ENCODE data around the gene LARP1. TPM values are rescaled to one million over a fixed set of nuclear protein-coding genes. Genes with fewer than 3 reads are reported as not detected.
A peak's percentile ranks its signal among the peaks of the same experiment; 100 is the strongest.

Gene LARP1
- total and polyA plus RNA-seq, 10 of the 15 experiments (the other 5 are each of a cell fraction or from before 2014, with no cell fraction given) = 22.6 to 227 (median 60.8) TPM

DNA sequence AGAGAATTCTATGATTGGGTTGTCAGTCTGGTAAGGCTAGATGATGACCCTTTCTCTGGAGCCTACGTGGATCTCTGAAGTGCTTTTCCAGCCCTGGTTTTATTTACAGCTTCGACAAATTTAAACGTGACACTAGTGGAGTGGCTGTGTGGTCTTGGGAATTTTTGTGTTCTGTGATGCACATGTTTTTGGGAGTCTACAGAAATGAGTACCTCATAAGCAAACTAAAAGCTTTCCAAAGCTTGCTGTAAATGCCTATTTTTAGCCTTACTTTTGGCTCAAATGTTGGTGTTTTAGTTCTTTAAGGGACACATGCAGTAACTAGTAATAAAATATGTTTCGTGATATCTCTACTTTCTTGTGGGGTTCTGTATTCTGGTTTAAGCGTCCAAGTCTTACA, 3.3 kb downstream of the LARP1 start:
- TF ChIP-seq CBX3 (IDR thresholded peaks at IDR 0.05; ENCODE audit: borderline replicate concordance, low read depth) (no peak), RCOR1 (conservative IDR thresholded peaks at IDR 0.05; ENCODE audit: low read depth, low read length) (no peak), BACH1 (IDR thresholded peaks at IDR 0.05; ENCODE audit: borderline replicate concordance) (no peak), NFIC (IDR thresholded peaks at IDR 0.05; ENCODE audit: low read depth, low read length) (no peak), BRCA1 (IDR thresholded peaks at IDR 0.05; ENCODE audit: low read depth, low read length) (no peak), RBBP5 (conservative IDR thresholded peaks at IDR 0.05) (no peak)
- TF ChIP-seq, protein P1, sequence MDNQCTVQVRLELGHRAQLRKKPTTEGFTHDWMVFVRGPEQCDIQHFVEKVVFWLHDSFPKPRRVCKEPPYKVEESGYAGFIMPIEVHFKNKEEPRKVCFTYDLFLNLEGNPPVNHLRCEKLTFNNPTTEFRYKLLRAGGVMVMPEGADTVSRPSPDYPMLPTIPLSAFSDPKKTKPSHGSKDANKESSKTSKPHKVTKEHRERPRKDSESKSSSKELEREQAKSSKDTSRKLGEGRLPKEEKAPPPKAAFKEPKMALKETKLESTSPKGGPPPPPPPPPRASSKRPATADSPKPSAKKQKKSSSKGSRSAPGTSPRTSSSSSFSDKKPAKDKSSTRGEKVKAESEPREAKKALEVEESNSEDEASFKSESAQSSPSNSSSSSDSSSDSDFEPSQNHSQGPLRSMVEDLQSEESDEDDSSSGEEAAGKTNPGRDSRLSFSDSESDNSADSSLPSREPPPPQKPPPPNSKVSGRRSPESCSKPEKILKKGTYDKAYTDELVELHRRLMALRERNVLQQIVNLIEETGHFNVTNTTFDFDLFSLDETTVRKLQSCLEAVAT (IDR thresholded peaks at IDR 0.05) = no peak
- TF ChIP-seq, protein P2, sequence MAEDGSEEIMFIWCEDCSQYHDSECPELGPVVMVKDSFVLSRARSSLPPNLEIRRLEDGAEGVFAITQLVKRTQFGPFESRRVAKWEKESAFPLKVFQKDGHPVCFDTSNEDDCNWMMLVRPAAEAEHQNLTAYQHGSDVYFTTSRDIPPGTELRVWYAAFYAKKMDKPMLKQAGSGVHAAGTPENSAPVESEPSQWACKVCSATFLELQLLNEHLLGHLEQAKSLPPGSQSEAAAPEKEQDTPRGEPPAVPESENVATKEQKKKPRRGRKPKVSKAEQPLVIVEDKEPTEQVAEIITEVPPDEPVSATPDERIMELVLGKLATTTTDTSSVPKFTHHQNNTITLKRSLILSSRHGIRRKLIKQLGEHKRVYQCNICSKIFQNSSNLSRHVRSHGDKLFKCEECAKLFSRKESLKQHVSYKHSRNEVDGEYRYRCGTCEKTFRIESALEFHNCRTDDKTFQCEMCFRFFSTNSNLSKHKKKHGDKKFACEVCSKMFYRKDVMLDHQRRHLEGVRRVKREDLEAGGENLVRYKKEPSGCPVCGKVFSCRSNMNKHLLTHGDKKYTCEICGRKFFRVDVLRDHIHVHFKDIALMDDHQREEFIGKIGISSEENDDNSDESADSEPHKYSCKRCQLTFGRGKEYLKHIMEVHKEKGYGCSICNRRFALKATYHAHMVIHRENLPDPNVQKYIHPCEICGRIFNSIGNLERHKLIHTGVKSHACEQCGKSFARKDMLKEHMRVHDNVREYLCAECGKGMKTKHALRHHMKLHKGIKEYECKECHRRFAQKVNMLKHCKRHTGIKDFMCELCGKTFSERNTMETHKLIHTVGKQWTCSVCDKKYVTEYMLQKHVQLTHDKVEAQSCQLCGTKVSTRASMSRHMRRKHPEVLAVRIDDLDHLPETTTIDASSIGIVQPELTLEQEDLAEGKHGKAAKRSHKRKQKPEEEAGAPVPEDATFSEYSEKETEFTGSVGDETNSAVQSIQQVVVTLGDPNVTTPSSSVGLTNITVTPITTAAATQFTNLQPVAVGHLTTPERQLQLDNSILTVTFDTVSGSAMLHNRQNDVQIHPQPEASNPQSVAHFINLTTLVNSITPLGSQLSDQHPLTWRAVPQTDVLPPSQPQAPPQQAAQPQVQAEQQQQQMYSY (CRISPR knock-in tag; IDR thresholded peaks at IDR 0.05) = no peak
- Histone ChIP-seq H3K4me3 (peak overlapping the region; percentile 70), H3K79me2 (ENCODE audit: control insufficient read depth, insufficient read depth, low read length) (peaks cover 93% of the 10 kb centered on the region), H3K27me3 (replicated peaks in 1 of 2; ENCODE audit: control insufficient read depth in 2 of 2, insufficient read depth in 2 of 2, low read length in 1 of 2) (no peaks in the 10 kb centered on the region), H3K9me3 (replicated peaks; ENCODE audit: control insufficient read depth, insufficient read depth, low read length) (no peaks in the 10 kb centered on the region), H3K9ac (ENCODE audit: control insufficient read depth, insufficient read depth, low read length) (peak overlapping the region; percentile 63; the same call in 1 of the 2 replicates), H3K4me2 (ENCODE audit: control insufficient read depth, insufficient read depth) (peak overlapping the region; percentile 98), H3K4me1 (ENCODE audit: control insufficient read depth, insufficient read depth, low read length) (peaks cover 32% of the 10 kb centered on the region), H4K20me1 (ENCODE audit: control insufficient read depth, insufficient read depth) (peaks cover 7% of the 10 kb centered on the region; the same call in 1 of the 2 replicates), H3K27ac (ENCODE audit: control insufficient read depth, insufficient read depth) (peak overlapping the region; percentile 62), H3K36me3 (ENCODE audit: control insufficient read depth in 2 of 2, insufficient read depth in 2 of 2, low read length in 1 of 2) (peaks cover 0 to 2% of the 10 kb centered on the region in 2 experiments; a peak in 3 of 4 replicates), H2AFZ (ENCODE audit: control insufficient read depth, low read depth, low read length) (no peak overlapping the region)
- intact Hi-C loops (cut with micrococcal nuclease; ENCODE audit: unreplicated experiment) (loop anchor here (5.0 to 10.0 kb wide), 3 partner anchors 54 to 254 kb away; no protein-coding TSS in a partner anchor), in situ Hi-C loops (cut with MboI) (no loop called here)
- RAD21 ChIA-PET (ENCODE audit: unreplicated experiment) = interaction anchor here (0.7 to 3.8 kb wide), 4 partner anchors 10 to 179 kb away, joined by 3 to 14 read pairs (median 4); partner anchors contain the start of gene GEMIN5
- BruUV-seq (replicated peaks) = no TSS peak
- POLR2A ChIA-PET = interaction anchor here (1.1 to 2.2 kb wide), 6 partner anchors 9 to 102 kb away, joined by 3 to 9 read pairs (median 5); partner anchors contain the start of gene CNOT8
- CTCF ChIA-PET = interaction anchor here (0.6 to 1.5 kb wide), 5 partner anchors 9 to 99 kb away, joined by 3 to 8 read pairs (median 4); no protein-coding TSS in a partner anchor
- SMC1A ChIA-PET (ENCODE audit: uncharacterized antibody, unreplicated experiment) = interaction anchor here (1.2 to 3.6 kb wide), 4 partner anchors 11 to 53 kb away, joined by 3 to 33 read pairs (median 5); no protein-coding TSS in a partner anchor
- WGBS (ENCODE audit: insufficient coverage, insufficient replicate concordance, low lambda C conversion rate, missing lambda C conversion rate) = 1% methylated on average over 5 of the region's 5 CpGs
- no peak for ATAC-seq
- no peak for FAIRE-seq
- DNase-seq (ENCODE audit: low read depth, low spot score) = no peak

All from GM12878 (cell line).